Activated CD8-positive, alpha-beta memory T cell treated with anti-CD3 and anti-CD28 coated beads, Interleukin-2, amount 50 U/mL, for 4 hours (primary cell): ENCODE measurements around the gene STK11.

ENCODE experiments used
- DNase-seq: peaks from one replicate; pipeline ENCODE4 v3.0.0-alpha.2; 2020

Gene STK11

DNA sequence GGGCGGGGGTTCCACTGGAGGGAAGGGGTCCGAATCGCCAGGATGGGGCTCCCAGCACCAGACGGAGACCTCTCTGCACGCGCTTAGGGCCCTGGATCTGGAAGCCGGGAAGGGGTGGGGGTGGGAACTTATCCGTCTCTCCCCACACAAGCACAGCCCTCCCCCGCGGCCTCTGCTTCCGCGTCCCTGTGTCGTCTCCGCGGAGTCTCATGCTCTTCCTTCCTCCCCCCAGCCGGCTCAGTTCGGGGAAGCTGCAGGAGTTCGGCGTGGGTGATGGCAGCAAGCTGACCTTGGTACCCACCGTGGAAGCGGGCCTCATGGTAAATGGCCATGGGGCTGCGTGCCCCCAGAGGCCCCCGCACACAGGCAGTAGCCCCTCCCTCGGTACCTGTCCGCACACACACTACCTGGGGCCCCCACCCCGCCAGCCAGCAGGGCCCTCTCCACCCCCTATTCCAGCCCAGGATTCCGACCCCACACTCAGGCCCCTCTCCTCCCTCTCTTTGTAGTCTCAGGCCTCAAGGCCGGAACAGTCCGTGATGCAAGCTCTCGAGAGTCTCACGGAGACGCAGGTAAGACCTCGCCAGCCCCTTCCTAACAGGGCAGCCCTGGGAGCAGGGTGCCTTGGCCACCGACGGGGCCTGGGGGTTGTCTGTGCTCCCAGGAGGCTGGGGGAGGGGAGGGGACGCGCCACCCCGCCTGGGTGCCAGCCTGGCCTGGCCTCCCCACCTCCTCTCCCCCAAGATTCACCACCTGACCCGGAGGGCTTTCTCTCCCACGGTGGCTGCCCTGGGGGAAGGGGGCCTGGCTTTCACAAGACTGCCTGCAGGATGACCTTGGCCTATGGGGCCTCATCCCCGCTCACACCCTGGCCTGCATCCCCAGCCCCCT is 46.0 kb downstream of the STK11 start:
- peak; percentile 66 for DNase-seq

DNA sequence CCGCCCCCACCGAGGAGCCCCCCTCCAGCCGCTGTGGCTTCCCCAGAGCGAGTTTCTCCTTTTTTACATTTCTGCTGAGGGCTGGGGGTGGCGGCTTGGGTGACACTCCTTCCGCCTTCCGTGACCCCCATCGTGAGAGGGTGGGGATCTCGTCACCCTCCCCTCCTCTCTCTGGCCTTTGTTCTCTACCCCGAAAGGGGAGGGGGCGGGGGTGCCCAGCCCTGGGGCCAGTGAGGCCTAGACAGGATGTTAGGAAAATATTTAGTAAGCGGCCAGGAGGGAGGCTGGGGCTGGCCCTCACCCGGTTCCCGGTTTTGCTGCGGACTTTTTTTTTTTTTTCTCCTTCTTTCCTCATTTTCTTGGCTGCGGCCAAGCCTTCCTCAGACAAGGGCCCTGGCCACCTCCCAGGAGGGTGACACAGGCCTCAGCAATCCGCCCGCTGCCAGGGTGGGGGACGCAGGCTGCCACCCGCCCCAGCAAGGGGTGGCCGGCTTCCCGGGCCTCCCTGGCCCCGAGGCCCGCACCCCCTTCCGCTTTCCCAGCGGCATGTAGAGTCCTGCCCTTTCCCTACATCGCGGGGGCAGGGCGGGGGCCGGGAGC is 46.7 kb downstream of the STK11 start:
- peak; percentile 64 for DNase-seq

DNA sequence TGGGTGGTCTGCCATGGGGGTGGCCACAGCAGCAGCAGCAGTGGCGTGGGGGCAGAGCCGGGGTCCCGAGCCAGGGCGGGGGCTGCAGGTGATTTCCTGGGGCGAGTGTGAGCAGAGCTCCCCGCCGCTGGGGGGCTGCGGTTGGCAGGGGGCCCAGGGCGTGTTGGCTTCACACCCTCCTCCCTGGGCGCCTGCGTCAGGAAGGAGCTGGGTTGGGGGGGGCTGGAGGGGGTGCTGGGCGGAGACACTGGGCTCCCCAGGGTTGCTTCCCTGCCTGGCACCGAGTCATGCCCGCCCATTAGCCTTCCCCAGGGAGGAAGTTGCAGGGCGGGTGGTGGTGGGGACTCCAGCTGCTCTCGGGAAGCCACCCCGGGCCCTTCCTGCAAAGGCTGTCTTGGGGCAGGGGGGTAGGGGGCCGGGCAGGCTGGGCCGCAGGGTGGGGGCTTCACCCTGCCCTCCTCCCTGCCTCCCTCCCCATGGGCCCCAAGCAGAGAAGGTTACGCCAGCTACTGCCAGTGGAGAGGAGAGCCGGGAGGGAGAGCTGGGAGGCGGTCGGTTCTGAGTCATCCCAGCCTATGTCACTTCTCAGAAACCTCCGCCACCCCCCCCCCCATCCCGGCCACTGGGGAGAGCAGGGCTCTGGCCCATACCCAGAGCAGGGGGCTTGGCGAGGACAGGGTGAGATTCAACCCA is 47.4 kb downstream of the STK11 start:
- peak; percentile 73 for DNase-seq

DNA sequence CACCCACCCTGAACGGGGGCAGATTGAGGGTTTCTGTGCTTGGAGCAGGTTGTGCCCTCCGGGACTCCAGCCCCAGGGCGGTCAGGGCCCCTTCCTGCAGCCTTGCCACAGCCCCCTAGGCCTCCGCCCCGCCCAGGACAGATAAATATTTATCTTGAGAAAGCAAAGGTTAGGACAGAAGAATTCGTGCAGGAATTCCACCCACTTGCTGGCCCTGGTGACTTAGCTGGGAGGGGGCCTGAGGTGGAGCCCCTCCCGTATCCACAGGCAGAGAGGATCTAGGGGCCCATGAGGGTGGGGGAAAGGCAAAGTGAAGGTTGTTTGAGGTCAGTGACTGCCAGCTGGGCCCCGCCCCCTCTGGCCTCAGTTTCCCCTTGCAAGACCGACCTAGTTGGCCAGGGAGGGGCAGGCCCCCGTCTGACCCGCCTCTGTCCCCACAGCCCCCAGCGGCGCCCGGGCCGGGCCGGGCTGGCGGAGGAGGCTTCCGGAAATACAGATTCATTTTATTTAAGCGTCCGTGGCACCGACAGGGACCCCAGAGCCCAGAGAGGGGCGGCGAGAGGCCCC is 48.0 kb downstream of the STK11 start:
- DNase-seq, result no peak

DNA sequence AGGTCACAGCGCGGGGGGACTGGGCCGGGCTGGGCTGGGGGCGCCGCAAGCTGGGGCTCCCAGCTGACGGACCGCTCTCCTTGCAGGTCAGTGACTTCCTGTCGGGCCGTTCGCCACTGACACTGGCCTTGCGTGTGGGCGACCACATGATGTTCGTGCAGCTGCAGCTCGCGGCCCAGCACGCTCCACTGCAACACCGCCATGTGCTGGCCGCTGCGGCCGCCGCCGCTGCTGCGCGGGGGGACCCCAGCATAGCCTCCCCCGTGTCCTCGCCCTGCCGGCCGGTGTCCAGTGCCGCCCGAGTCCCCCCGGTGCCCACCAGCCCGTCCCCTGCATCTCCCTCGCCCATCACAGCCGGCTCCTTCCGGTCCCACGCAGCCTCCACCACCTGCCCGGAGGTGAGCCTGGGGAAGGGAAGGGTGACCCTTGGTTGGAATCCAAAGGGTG is 48.5 kb downstream of the STK11 start:
- DNase-seq, result no peak

DNA sequence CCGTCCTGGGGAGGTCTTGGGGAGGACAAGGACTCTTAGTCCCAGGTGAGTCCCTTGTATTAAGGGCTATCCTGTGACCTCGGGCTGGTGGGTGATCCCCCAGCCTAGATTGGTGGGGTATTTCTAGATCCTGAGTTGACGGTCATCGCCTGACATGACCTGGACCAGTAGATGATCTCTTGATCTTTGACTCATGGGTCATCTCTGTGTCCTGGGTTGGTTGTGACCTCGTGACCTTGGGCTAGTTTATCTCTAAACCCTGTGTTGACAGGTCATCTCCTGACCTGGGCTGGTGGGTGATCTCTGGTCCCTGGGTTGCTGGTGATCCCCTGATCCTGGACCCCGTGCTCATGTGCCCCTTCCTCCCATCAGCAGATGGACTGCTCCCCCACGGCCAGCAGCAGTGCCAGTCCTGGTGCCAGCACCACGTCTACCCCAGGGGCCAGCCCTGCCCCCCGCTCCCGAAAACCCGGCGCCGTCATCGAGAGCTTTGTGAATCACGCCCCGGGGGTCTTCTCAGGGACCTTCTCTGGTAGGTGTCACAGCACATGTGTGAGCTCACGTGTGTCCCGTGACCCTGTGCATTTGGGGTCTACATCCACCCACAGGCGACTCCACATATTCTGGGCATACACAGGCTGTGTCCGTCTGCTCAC is 49.1 kb downstream of the STK11 start:
- no peak for DNase-seq

GRCh38 chr19:1255186-1256161 is 49.9 kb downstream of the STK11 start:
- DNase-seq, result no peak

- no peak for DNase-seq
These were observed 51.3 kb downstream of the STK11 start for GRCh38 chr19:1256646-1257474.

GRCh38 chr19:1257475-1258162 is 52.0 kb downstream of the STK11 start:
- DNase-seq, result no peak

GRCh38 chr19:1258163-1258492 is 52.5 kb downstream of the STK11 start:
- DNase-seq, result no peak

DNA sequence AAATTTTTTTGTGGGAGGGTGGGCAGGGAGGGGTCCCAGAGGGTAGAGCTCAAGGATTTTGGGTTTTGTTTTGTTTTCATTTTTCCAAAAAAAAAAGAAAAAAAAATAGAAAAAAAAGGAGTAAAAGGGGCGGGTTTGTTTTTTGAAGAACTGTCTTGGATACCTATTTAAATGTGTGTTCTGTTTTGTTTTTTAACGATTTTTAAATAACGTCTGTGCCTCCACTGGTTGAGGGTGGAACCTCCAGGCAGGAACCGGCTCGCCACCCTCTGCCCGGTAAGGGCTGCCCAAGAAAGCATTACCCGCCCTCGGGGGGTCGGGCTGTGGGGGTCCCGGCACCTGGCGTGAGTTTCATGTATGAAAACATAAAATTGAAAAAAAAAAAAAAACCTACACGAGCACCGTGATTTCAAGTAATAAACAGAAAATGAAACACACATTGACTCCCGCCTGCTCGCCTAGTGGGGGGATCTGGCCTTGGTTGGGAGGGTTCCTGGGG is 53.2 kb downstream of the STK11 start:
- no peak for DNase-seq

DNA sequence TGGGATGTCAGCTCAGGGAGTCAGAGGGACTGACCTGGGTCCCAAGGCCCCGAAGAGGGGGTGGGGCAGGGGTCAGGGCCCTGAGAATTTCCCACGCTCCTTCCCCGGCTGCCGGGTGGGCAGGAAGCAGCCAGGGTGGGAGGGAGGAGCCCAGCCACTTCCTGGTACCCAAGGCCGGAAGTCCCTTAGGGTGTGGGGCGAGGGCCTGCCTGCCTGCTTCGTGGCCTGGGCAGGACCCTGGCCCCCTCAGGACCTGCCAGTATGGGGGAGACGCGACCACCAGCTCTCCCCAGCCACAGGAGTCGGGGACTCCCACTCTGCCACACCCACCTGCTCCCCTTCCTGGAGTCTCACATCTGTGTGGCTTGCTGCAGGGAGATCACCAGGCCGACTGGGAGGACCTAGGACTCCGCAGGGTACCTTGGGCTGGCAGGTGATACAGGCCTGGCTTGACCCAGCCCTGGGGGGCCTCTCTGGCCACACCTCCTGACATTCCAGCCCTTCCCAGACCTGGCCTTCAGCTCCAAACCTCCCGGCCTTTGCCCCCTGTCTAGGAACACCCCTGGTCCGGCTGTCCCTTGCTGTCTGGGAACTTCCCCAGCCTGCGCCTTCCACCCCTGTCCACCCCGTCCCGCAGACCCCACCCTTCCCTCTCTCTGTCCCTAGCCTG is 53.8 kb downstream of the STK11 start:
- peak; percentile 62 for DNase-seq

DNA sequence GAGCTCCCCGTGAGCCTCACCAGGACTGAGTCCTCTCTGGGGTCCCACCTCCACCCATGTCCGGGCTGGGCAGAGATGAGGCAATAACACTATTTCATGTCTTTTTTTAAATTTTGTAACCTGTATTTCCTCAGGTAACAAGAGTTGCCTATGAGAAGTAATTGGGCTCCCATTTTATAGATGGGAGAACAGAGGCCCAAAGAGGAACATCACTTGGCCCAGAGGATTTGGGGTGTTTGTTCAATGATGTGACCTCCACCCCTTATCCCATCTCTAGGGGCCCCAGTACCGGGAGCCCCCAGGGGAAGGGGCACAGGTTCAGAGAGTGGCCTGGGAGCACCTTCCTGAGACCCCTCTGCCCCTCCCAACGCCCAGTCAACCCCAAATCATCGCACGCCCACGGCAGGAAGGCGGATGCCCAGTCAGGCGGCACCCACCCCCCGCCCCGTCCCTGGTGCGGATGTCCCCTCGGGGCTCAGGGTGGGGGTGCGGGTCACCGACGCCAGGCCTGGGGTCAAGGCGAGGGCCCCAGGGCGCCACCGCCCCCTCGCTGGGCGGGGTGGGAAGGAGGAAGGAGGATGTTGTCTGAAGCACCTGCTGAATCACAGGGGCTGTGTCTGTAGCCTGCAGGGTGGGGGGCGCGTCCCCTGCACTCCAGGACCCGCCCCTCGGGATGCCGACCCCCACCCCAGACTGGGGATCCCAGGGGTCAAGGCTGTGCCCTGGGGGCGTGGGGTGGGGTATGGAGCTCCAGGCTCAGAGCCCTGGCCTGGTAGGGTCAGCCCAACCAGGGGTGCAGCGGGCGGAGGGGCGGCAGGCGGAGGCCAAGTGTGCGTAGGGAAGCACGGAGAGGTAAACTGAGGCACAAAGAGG is 54.5 kb downstream of the STK11 start:
- DNase-seq, result peak; percentile 59

GRCh38 chr19:1260749-1261537 is 55.4 kb downstream of the STK11 start:
- DNase-seq, result peak; percentile 98

GRCh38 chr19:1261538-1261797 is 55.9 kb downstream of the STK11 start:
- no peak for DNase-seq

GRCh38 chr19:1261798-1262622 is 56.4 kb downstream of the STK11 start:
- DNase-seq, result no peak

DNA sequence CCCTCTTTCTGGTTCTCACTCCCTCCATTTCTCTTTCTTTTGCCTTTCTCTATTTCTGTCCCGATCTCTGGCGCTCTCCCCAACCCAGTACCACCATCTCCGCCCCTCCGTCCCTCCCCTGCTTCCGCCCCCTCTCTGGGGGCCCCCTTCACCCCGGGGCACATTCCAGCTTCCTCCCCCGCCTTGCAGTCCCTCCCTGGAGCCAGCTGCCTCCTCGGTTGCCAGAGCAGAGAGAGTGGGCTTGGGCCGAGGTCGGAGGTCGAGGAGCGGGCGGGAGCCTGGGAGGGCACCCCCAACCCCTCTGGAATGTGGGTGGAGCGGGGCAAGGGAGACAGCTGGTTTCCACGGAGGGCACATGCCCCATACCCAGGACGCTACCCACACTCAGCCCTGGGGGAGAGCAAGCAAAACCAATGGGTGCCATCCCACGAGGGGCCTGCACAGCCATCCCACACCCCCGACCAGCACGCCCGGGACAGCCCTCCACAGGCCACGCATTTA is 57.1 kb downstream of the STK11 start:
- DNase-seq, result no peak
